Transverse colon (tissue), 4 donors: ENCODE data around the gene DNAAF8.

Experiments
- EP300 ChIP-seq: sonication (generic); formaldehyde crosslinking; IDR thresholded peaks from one replicate; pipeline ENCODE4 v1.6.1; 2017; ENCODE audit warnings: antibody characterized with exemption, low read depth
- POLR2A ChIP-seq: fragments of 450-650 bp; IDR thresholded peaks from one replicate; pipeline ENCODE4 v1.6.1; 2016; ENCODE audit warnings: antibody characterized with exemption, mild to moderate bottlenecking, moderate library complexity
- POLR2AphosphoS5 ChIP-seq, 3 donors: sonication (generic); formaldehyde crosslinking; IDR thresholded peaks; one replicate each; pipeline ENCODE4 v1.6.1; 2016; ENCODE audit warnings: antibody characterized with exemption in 3 of 3
- TF ChIP-seq, protein P1 (sequence below), 5 experiments: fragments of 200-600 bp in 3 of 5; fragments of 450-650 bp in 2 of 5; sonication (generic) in 3 of 5; IDR thresholded peaks; 1 replicate in 2 of 5; 2 replicates in 3 of 5; pipeline ENCODE4 v1.5.1; 2016 to 2017; ENCODE audit warnings: antibody characterized with exemption in 5 of 5, inconsistent platforms in 3 of 5, mild to moderate bottlenecking in 2 of 5, moderate library complexity in 1 of 5

GRCh38 chr16:4778050-4778392 is 43.7 kb downstream of the DNAAF8 start:
- TF ChIP-seq, protein P1, sequence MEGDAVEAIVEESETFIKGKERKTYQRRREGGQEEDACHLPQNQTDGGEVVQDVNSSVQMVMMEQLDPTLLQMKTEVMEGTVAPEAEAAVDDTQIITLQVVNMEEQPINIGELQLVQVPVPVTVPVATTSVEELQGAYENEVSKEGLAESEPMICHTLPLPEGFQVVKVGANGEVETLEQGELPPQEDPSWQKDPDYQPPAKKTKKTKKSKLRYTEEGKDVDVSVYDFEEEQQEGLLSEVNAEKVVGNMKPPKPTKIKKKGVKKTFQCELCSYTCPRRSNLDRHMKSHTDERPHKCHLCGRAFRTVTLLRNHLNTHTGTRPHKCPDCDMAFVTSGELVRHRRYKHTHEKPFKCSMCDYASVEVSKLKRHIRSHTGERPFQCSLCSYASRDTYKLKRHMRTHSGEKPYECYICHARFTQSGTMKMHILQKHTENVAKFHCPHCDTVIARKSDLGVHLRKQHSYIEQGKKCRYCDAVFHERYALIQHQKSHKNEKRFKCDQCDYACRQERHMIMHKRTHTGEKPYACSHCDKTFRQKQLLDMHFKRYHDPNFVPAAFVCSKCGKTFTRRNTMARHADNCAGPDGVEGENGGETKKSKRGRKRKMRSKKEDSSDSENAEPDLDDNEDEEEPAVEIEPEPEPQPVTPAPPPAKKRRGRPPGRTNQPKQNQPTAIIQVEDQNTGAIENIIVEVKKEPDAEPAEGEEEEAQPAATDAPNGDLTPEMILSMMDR (IDR thresholded peaks at IDR 0.05), result no peak
- TF ChIP-seq POLR2A, result no peak
- TF ChIP-seq EP300, result no peak
- TF ChIP-seq POLR2AphosphoS5 (IDR thresholded peaks at IDR 0.05), result no peak
